HL-60 (cell line): ENCODE measurements around the gene CHD5.

Source experiments
- DNase-seq, 2 experiments: peaks; one replicate each; pipeline ENCODE4 v3.0.0-alpha.2; 2010 to 2020; ENCODE audit warnings: low read depth in 1 of 2, low spot score in 1 of 2
- H3K27ac ChIP-seq: fragments of 250-450 bp; sonication (Bioruptor Pico); replicated peaks from 2 replicates; pipeline ENCODE4 v1.5.1; 2020; ENCODE audit warnings: mild to moderate bottlenecking, moderate library complexity
- H3K27me3 ChIP-seq: fragments of 250-450 bp; sonication (Bioruptor Pico); 2 replicates; pipeline ENCODE4 v1.5.1; 2021; ENCODE audit warnings: mild to moderate bottlenecking, moderate library complexity; ENCODE audit not compliant: insufficient read depth, poor library complexity, severe bottlenecking
- H3K4me3 ChIP-seq: replicated peaks from 2 replicates; pipeline ENCODE4 v1.5.1; 2011; ENCODE audit warnings: mild to moderate bottlenecking, control low read depth, low read length; ENCODE audit not compliant: insufficient read depth
- CTCF ChIP-seq: IDR thresholded peaks from one replicate; pipeline ENCODE4 v1.5.1; 2011; ENCODE audit warnings: low read length, control low read depth, inconsistent platforms; ENCODE audit not compliant: insufficient read depth
- GABPA ChIP-seq: IDR thresholded peaks from 2 replicates; pipeline ENCODE4 v1.6.1; 2012; ENCODE audit warnings: low read depth
- POLR2AphosphoS5 ChIP-seq: IDR thresholded peaks from 2 replicates; pipeline ENCODE4 v1.6.1; 2012; ENCODE audit warnings: low read depth
- REST ChIP-seq: IDR thresholded peaks from 2 replicates; pipeline ENCODE4 v1.6.1; 2012; ENCODE audit warnings: low read depth; ENCODE audit not compliant: insufficient replicate concordance
- SPI1 ChIP-seq: IDR thresholded peaks from 2 replicates; pipeline ENCODE4 v1.6.1; 2012; ENCODE audit warnings: low read depth, mild to moderate bottlenecking, borderline replicate concordance

CHD5 gene

GRCh38 chr1:6148497-6149241 lies 31.5 kb downstream of the CHD5 start:
- Histone ChIP-seq H3K27ac (no peak overlapping the region), H3K27me3 (peaks cover 14% of the 10 kb centered on the region), H3K4me3 (no peak overlapping the region)
- DNase-seq = peak in 1 of 2 experiments; percentile 25
- TF ChIP-seq GABPA = no peak
- no peak for TF ChIP-seq POLR2AphosphoS5
- no peak for TF ChIP-seq CTCF
- no peak for TF ChIP-seq REST
- TF ChIP-seq SPI1 = no peak

- DNase-seq = no peak
- no peak overlapping the region for H3K27ac ChIP-seq
- no peak overlapping the region for H3K4me3 ChIP-seq
- peaks cover 14% of the 10 kb centered on the region for H3K27me3 ChIP-seq
- TF ChIP-seq POLR2AphosphoS5 (no peak), GABPA (no peak), REST (no peak), SPI1 (no peak)
Measured at GRCh38 chr1:6145864-6146410, 34.2 kb downstream of the CHD5 start.

GRCh38 chr1:6145396-6145750 lies 34.7 kb downstream of the CHD5 start:
- Histone ChIP-seq H3K27me3 (peaks cover 14% of the 10 kb centered on the region), H3K27ac (no peak overlapping the region), H3K4me3 (no peak overlapping the region)
- TF ChIP-seq GABPA (no peak), REST (no peak), POLR2AphosphoS5 (no peak), CTCF (no peak), SPI1 (no peak)
- no peak for DNase-seq
